Smooth muscle cell (in vitro differentiated cells): ENCODE measurements around the gene GRM7. TPM values are rescaled to one million over a fixed set of nuclear protein-coding genes. Genes with fewer than 3 reads are reported as not detected.

ENCODE experiments used
- DNase-seq: peaks from one replicate; lab custom pipeline; 2025; ENCODE audit not compliant: unreplicated experiment; lab: John Stamatoyannopoulos, UW
- H2AFZ ChIP-seq: fragments of 200-600 bp; sonication (generic); 2 replicates; pipeline ENCODE4 v1.6.0; 2016; ENCODE audit warnings: antibody characterized with exemption, low read depth, mild to moderate bottlenecking
- H3F3A ChIP-seq: fragments of 200-600 bp; sonication (generic); 2 replicates; pipeline ENCODE4 v1.6.0; 2017; ENCODE audit warnings: antibody characterized with exemption, low read depth
- H3K27ac ChIP-seq: fragments of 200-600 bp; sonication (generic); 2 replicates; pipeline ENCODE4 v1.5.1; 2016; ENCODE audit warnings: low read depth, mild to moderate bottlenecking
- H3K27me3 ChIP-seq: fragments of 200-600 bp; sonication (generic); 2 replicates; pipeline ENCODE4 v1.6.1; 2016; ENCODE audit warnings: low read depth, mild to moderate bottlenecking
- H3K36me3 ChIP-seq: fragments of 200-600 bp; sonication (generic); 2 replicates; pipeline ENCODE4 v1.5.1; 2016; ENCODE audit warnings: low read depth
- H3K4me1 ChIP-seq: fragments of 200-600 bp; sonication (generic); 2 replicates; pipeline ENCODE4 v1.5.1; 2016; ENCODE audit warnings: low read depth
- H3K4me2 ChIP-seq: fragments of 200-600 bp; sonication (generic); 2 replicates; pipeline ENCODE4 v1.6.0; 2016; ENCODE audit warnings: mild to moderate bottlenecking
- H3K4me3 ChIP-seq: fragments of 200-600 bp; sonication (generic); 2 replicates; pipeline ENCODE4 v1.5.1; 2016; ENCODE audit warnings: mild to moderate bottlenecking
- H3K79me2 ChIP-seq: fragments of 200-600 bp; sonication (generic); 2 replicates; pipeline ENCODE4 v1.6.0; 2016; ENCODE audit warnings: low read depth, mild to moderate bottlenecking
- H3K9ac ChIP-seq: fragments of 200-600 bp; sonication (generic); 2 replicates; pipeline ENCODE4 v1.6.0; 2016; ENCODE audit warnings: low read depth
- H3K9me3 ChIP-seq: fragments of 200-600 bp; sonication (generic); replicated peaks from 2 replicates; pipeline ENCODE4 v1.5.1; 2016; ENCODE audit warnings: low read depth
- H4K20me1 ChIP-seq: fragments of 200-600 bp; sonication (generic); 2 replicates; pipeline ENCODE4 v1.6.0; 2016; ENCODE audit warnings: low read depth
- WGBS: methylation state at CpG from one replicate; pipeline ENCODE4 v1.1.7; 2016; ENCODE audit warnings: low lambda C conversion rate; 5-methylcytosine and 5-hydroxymethylcytosine counted together
- polyA plus RNA-seq: library from polyadenylated mRNA; unstranded; fragments of >200 nt; fragmentation: Nextera tagmentation; extraction: Ambion mirVana; gene quantifications from 2 replicates; pipeline ENCODE4 v1.2.1, GENCODE V29; 2016
- total RNA-seq: library from RNA; depleted of rRNA; stranded (reverse); fragments of >200 nt; gene quantifications from 2 replicates; pipeline ENCODE4 v1.2.3, GENCODE V29; 2014
- TF ChIP-seq, protein P1 (sequence below): fragments of 200-600 bp; sonication (generic); IDR thresholded peaks from 2 replicates; pipeline ENCODE4 v1.5.1; 2017; ENCODE audit warnings: borderline replicate concordance, mild to moderate bottlenecking, antibody characterized with exemption; ENCODE audit not compliant: insufficient read depth, poor library complexity, severe bottlenecking

The GRM7 gene
- total and polyA plus RNA-seq, 2 experiments from 2014 or later, result not detected

- peaks cover 5% of the 10 kb centered on the region for H3K4me1 ChIP-seq
- no peaks in the 10 kb centered on the region for H3K36me3 ChIP-seq
- no peak overlapping the region for H2AFZ ChIP-seq
- no peak overlapping the region for H3K4me2 ChIP-seq
- H3K79me2 ChIP-seq, result no peaks in the 10 kb centered on the region
- 83% methylated on average over 1 of the region's 1 CpG for whole genome bisulfite sequencing
- no peak for DNase-seq
- H3K9me3 ChIP-seq, result no peaks in the 10 kb centered on the region
- H4K20me1 ChIP-seq, result no peaks in the 10 kb centered on the region
- no peaks in the 10 kb centered on the region for H3K27me3 ChIP-seq
- H3F3A ChIP-seq, result no peaks in the 10 kb centered on the region
- no peak overlapping the region for H3K4me3 ChIP-seq
- H3K27ac ChIP-seq, result no peak overlapping the region
- no peak overlapping the region for H3K9ac ChIP-seq
- TF ChIP-seq, protein P1, sequence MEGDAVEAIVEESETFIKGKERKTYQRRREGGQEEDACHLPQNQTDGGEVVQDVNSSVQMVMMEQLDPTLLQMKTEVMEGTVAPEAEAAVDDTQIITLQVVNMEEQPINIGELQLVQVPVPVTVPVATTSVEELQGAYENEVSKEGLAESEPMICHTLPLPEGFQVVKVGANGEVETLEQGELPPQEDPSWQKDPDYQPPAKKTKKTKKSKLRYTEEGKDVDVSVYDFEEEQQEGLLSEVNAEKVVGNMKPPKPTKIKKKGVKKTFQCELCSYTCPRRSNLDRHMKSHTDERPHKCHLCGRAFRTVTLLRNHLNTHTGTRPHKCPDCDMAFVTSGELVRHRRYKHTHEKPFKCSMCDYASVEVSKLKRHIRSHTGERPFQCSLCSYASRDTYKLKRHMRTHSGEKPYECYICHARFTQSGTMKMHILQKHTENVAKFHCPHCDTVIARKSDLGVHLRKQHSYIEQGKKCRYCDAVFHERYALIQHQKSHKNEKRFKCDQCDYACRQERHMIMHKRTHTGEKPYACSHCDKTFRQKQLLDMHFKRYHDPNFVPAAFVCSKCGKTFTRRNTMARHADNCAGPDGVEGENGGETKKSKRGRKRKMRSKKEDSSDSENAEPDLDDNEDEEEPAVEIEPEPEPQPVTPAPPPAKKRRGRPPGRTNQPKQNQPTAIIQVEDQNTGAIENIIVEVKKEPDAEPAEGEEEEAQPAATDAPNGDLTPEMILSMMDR, result no peak
Measured at GRCh38 chr3:7520593-7520992, 659.7 kb downstream of the GRM7 start.

- H3K4me3 ChIP-seq, result no peak overlapping the region
- no peak overlapping the region for H3K9ac ChIP-seq
- H3K27ac ChIP-seq, result no peak overlapping the region
- no peak overlapping the region for H3K4me2 ChIP-seq
- no peaks in the 10 kb centered on the region for H3K27me3 ChIP-seq
- no peak for DNase-seq
- TF ChIP-seq, protein P1, result no peak
- no peaks in the 10 kb centered on the region for H3K79me2 ChIP-seq
- H3K4me1 ChIP-seq, result no peaks in the 10 kb centered on the region
- H2AFZ ChIP-seq, result no peak overlapping the region
- no peaks in the 10 kb centered on the region for H3F3A ChIP-seq
- no peaks in the 10 kb centered on the region for H4K20me1 ChIP-seq
- no peaks in the 10 kb centered on the region for H3K36me3 ChIP-seq
- no peaks in the 10 kb centered on the region for H3K9me3 ChIP-seq
Measured at GRCh38 chr3:7536510-7536909, 675.6 kb downstream of the GRM7 start.

- no peak overlapping the region for H3K4me3 ChIP-seq
- no peak overlapping the region for H2AFZ ChIP-seq
- H3K4me2 ChIP-seq, result no peak overlapping the region
- H3K27ac ChIP-seq, result no peak overlapping the region
- H3K9ac ChIP-seq, result no peak overlapping the region
- H3K9me3 ChIP-seq, result no peaks in the 10 kb centered on the region
- DNase-seq, result no peak
- TF ChIP-seq, protein P1, result no peak
- WGBS, result 92% methylated on average over 1 of the region's 1 CpG
- H4K20me1 ChIP-seq, result no peaks in the 10 kb centered on the region
- no peaks in the 10 kb centered on the region for H3F3A ChIP-seq
- no peaks in the 10 kb centered on the region for H3K79me2 ChIP-seq
- H3K27me3 ChIP-seq, result no peaks in the 10 kb centered on the region
- H3K4me1 ChIP-seq, result no peaks in the 10 kb centered on the region
- H3K36me3 ChIP-seq, result no peaks in the 10 kb centered on the region
Measured at GRCh38 chr3:7536921-7537320, 676.0 kb downstream of the GRM7 start.

- no peaks in the 10 kb centered on the region for H3K4me1 ChIP-seq
- no peaks in the 10 kb centered on the region for H3K36me3 ChIP-seq
- H3K4me3 ChIP-seq, result no peak overlapping the region
- H3K9ac ChIP-seq, result no peak overlapping the region
- TF ChIP-seq, protein P1, result no peak
- H3K27ac ChIP-seq, result no peak overlapping the region
- no peaks in the 10 kb centered on the region for H3F3A ChIP-seq
- no peaks in the 10 kb centered on the region for H3K27me3 ChIP-seq
- no peak overlapping the region for H2AFZ ChIP-seq
- no peak overlapping the region for H3K4me2 ChIP-seq
- no peaks in the 10 kb centered on the region for H3K79me2 ChIP-seq
- no peaks in the 10 kb centered on the region for H4K20me1 ChIP-seq
- 84% methylated on average over 5 of the region's 5 CpGs for WGBS
- H3K9me3 ChIP-seq, result no peaks in the 10 kb centered on the region
- no peak for DNase-seq
Measured at GRCh38 chr3:7543294-7543880, 682.5 kb downstream of the GRM7 start.
